ENCODE measurements around the gene S100A7A.

Gene S100A7A

DNA sequence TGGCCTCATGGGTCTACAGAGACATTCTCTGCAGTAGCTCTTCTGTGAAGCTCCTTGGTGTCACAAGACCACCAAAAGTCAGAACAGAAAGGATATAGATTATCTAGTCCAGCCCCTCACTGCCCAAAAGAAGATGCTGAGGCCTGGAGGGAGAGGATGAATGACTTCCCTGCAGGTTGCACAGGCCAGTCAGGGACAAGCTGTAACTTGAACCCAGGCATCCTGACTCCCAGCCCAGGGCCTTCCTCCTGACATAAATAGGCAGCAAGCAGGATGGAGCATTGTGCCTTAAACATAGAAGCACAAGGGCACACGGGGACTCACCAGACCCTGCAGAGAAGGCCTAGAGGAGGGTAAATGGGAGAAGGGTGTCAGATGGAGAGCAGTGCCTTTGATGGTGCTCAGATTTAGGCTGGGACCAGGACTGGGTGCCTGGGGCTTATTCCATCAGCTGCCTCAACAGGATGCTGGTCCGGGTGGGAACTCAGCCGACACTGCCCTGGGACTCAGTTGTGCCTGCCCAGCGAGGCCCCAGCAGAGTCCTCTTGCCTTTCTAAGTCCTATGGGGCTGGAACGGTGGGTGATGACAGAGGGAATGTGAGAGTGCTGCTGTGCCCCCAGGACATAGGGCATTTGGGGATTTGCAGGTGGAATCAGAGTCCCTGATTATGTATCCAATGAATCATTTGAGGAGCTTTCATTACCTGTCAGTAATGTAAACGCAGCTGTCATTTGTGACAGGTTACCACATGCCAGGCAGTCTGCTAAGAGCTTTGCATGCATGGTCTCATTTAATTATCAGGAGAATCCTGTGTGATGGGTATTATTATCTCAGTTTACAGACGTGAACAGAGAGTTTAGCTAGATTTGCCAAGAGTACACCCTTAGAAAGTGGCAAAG is 13.2 kb downstream of the S100A7A start:
- no peak overlapping the region for H3K9ac ChIP-seq (ENCODE audit: low read length)
- H3K4me3 ChIP-seq (ENCODE audit: low read depth in 1 of 2, low read length in 2 of 2) = no peak overlapping the region
- H3K4me1 ChIP-seq (ENCODE audit: insufficient read depth, low read length) = no peaks in the 10 kb centered on the region
- H3K9me3 ChIP-seq (ENCODE audit: low read length) = no peaks in the 10 kb centered on the region
- H3K27ac ChIP-seq (ENCODE audit: low read depth, low read length) = no peak overlapping the region
- no peaks in the 10 kb centered on the region for H3K27me3 ChIP-seq (ENCODE audit: control insufficient read depth in 1 of 2, insufficient read depth in 2 of 2, low read length in 2 of 2)
- H3K36me3 ChIP-seq (ENCODE audit: insufficient read depth, low read length) = no peaks in the 10 kb centered on the region

DNA sequence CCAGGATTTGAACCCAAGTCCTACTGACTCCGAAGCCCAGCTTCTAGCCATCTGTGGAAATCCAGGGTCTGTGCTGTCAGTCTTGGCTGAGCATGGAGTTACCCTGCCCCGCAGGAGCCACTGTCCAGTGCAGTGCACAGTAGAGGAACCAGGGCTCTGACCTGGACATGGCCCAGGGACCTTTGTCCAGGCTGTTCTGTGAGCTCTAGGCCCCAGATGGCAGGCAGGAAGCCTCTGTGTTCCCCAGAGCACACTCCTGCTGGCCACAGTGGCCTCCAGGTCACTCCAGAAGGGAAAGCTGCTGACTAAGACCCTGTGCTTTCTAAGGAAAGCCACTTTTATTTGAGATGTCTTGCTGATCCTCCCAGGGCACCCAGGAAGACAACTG is 13.8 kb downstream of the S100A7A start:
- Histone ChIP-seq H3K9me3 (ENCODE audit: low read length) (no peaks in the 10 kb centered on the region), H3K4me3 (ENCODE audit: low read depth in 1 of 2, low read length in 2 of 2) (no peak overlapping the region), H3K4me1 (ENCODE audit: insufficient read depth, low read length) (no peaks in the 10 kb centered on the region), H3K9ac (ENCODE audit: low read length) (no peak overlapping the region), H3K27ac (ENCODE audit: low read depth, low read length) (no peak overlapping the region), H3K27me3 (ENCODE audit: control insufficient read depth in 1 of 2, insufficient read depth in 2 of 2, low read length in 2 of 2) (no peaks in the 10 kb centered on the region), H3K36me3 (ENCODE audit: insufficient read depth, low read length) (no peaks in the 10 kb centered on the region)

GRCh38 chr1:153430561-153430960 is 14.2 kb downstream of the S100A7A start:
- no peaks in the 10 kb centered on the region for H3K9me3 ChIP-seq (ENCODE audit: low read length)
- H3K4me3 ChIP-seq (ENCODE audit: low read depth in 1 of 2, low read length in 2 of 2) = no peak overlapping the region
- no peak overlapping the region for H3K27ac ChIP-seq (ENCODE audit: low read depth, low read length)
- H3K9ac ChIP-seq (ENCODE audit: low read length) = no peak overlapping the region
- H3K27me3 ChIP-seq (ENCODE audit: control insufficient read depth in 1 of 2, insufficient read depth in 2 of 2, low read length in 2 of 2) = no peaks in the 10 kb centered on the region
- no peaks in the 10 kb centered on the region for H3K4me1 ChIP-seq (ENCODE audit: insufficient read depth, low read length)
- no peaks in the 10 kb centered on the region for H3K36me3 ChIP-seq (ENCODE audit: insufficient read depth, low read length)

- H3K9me3 ChIP-seq (ENCODE audit: low read length) = no peaks in the 10 kb centered on the region
- no peak overlapping the region for H3K4me3 ChIP-seq (ENCODE audit: low read depth in 1 of 2, low read length in 2 of 2)
- H3K4me1 ChIP-seq (ENCODE audit: insufficient read depth, low read length) = no peaks in the 10 kb centered on the region
- no peak overlapping the region for H3K9ac ChIP-seq (ENCODE audit: low read length)
- no peak overlapping the region for H3K27ac ChIP-seq (ENCODE audit: low read depth, low read length)
- H3K36me3 ChIP-seq (ENCODE audit: insufficient read depth, low read length) = no peaks in the 10 kb centered on the region
- H3K27me3 ChIP-seq (ENCODE audit: control insufficient read depth in 1 of 2, insufficient read depth in 2 of 2, low read length in 2 of 2) = no peaks in the 10 kb centered on the region
Measured at GRCh38 chr1:153431002-153431401, 14.7 kb downstream of the S100A7A start.

DNA sequence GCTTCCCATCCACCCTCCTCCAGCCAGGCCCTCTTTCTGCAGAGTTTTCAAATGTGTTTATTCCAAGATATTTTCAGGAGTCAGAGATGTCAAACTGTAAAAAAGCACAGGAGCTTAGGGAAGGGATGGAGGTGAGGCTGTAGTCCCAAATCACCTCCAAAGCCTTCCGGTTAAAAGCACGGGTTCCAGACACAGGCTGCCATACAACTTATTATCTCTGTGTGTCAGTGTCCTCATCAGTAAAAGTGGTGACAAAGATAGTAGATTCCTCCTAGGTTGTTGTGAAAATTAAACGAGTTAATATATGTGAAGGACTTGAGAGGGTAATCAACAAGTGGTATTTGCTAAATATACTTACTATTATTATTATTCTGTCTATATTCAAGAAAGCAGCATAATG is 15.1 kb downstream of the S100A7A start:
- H3K9me3 ChIP-seq (ENCODE audit: low read length) = no peaks in the 10 kb centered on the region
- no peaks in the 10 kb centered on the region for H3K36me3 ChIP-seq (ENCODE audit: insufficient read depth, low read length)
- no peaks in the 10 kb centered on the region for H3K4me1 ChIP-seq (ENCODE audit: insufficient read depth, low read length)
- H3K27ac ChIP-seq (ENCODE audit: low read depth, low read length) = no peak overlapping the region
- no peak overlapping the region for H3K9ac ChIP-seq (ENCODE audit: low read length)
- H3K4me3 ChIP-seq (ENCODE audit: low read depth in 1 of 2, low read length in 2 of 2) = no peak overlapping the region
- H3K27me3 ChIP-seq (ENCODE audit: control insufficient read depth in 1 of 2, insufficient read depth in 2 of 2, low read length in 2 of 2) = no peaks in the 10 kb centered on the region

- Histone ChIP-seq H3K27ac (ENCODE audit: low read depth, low read length) (no peak overlapping the region), H3K4me1 (ENCODE audit: insufficient read depth, low read length) (no peaks in the 10 kb centered on the region), H3K36me3 (ENCODE audit: insufficient read depth, low read length) (no peaks in the 10 kb centered on the region), H3K4me3 (ENCODE audit: low read depth in 1 of 2, low read length in 2 of 2) (no peak overlapping the region), H3K9ac (ENCODE audit: low read length) (no peak overlapping the region), H3K9me3 (ENCODE audit: low read length) (no peaks in the 10 kb centered on the region), H3K27me3 (ENCODE audit: control insufficient read depth in 1 of 2, insufficient read depth in 2 of 2, low read length in 2 of 2) (no peaks in the 10 kb centered on the region)
Measured at GRCh38 chr1:153431928-153432327, 15.6 kb downstream of the S100A7A start.

GRCh38 chr1:153432874-153433681 is 16.8 kb downstream of the S100A7A start:
- H3K36me3 ChIP-seq (ENCODE audit: insufficient read depth, low read length) = no peaks in the 10 kb centered on the region
- no peak overlapping the region for H3K4me3 ChIP-seq (ENCODE audit: low read depth in 1 of 2, low read length in 2 of 2)
- no peaks in the 10 kb centered on the region for H3K9me3 ChIP-seq (ENCODE audit: low read length)

DNA sequence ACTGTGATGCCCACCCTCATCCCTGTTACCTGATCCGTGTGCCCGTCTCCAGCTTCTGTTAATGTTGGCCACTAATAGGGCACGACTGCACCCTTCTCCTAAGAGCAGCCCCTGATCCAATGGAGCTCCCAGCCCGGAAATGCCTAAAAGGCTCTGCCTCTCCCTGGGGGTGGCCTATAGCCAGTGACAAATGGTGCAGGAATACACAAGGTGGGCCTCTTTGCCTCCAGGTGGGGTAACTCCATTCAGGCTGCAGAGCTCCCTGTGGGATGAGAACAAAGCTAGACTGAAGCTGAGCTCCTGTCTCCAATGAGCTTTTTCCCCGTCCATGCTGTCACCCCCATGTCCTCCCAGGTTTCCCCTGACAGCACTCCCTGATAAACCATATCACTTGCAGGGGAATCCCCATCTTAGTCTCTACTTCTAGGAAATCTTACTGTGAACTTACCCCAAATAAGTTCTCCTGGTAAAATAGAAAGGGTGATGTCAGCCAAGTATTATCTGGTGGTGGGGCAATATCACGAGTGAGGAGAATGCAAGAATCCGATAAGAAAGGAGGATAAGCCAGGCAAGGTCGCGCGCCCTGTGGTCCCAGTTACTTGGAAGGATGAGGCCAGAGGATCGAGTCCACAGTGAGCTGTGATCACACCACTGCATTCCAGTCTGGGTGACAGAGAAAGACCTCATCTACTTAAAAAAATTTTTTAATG is 18.6 kb downstream of the S100A7A start:
- no peaks in the 10 kb centered on the region for H3K9me3 ChIP-seq (ENCODE audit: low read length)
- no peak overlapping the region for H3K9ac ChIP-seq (ENCODE audit: low read length)
- H3K36me3 ChIP-seq (ENCODE audit: insufficient read depth, low read length) = no peaks in the 10 kb centered on the region
- H3K4me3 ChIP-seq (ENCODE audit: low read depth in 1 of 2, low read length in 2 of 2) = no peak overlapping the region
- no peaks in the 10 kb centered on the region for H3K27me3 ChIP-seq (ENCODE audit: control insufficient read depth in 1 of 2, insufficient read depth in 2 of 2, low read length in 2 of 2)
- no peaks in the 10 kb centered on the region for H3K4me1 ChIP-seq (ENCODE audit: insufficient read depth, low read length)
- H3K27ac ChIP-seq (ENCODE audit: low read depth, low read length) = no peak overlapping the region

More at GRCh38 chr1:153432874-153433681, 16.8 kb downstream of the S100A7A start:
- H3K27ac ChIP-seq (ENCODE audit: low read depth, low read length) = no peak overlapping the region
- H3K27me3 ChIP-seq (ENCODE audit: control insufficient read depth in 1 of 2, insufficient read depth in 2 of 2, low read length in 2 of 2) = no peaks in the 10 kb centered on the region
- no peak overlapping the region for H3K9ac ChIP-seq (ENCODE audit: low read length)
- H3K4me1 ChIP-seq (ENCODE audit: insufficient read depth, low read length) = no peaks in the 10 kb centered on the region

DNA sequence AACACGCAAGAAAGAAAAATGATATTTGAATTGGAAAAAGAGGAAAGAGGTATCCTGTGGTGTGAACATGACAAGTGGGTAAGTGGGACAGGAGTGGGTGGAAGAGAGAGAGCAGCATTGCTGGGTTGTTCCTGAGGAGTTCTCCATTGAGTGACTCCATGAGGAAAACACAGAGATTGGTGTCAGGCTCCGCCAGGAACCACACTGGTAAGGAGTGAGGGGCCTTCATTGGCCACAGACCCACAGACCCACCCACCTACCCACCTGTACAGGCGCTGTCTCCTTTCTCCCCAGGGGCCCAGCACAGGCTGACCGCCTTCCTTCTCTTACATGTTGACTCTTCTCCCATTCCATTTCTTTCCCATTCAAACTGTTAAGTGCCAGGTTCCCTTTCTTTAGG is 20.9 kb downstream of the S100A7A start:
- Histone ChIP-seq H3K4me1 (ENCODE audit: insufficient read depth, low read length) (no peaks in the 10 kb centered on the region), H3K9me3 (ENCODE audit: low read length) (no peaks in the 10 kb centered on the region), H3K27ac (ENCODE audit: low read depth, low read length) (no peak overlapping the region), H3K36me3 (ENCODE audit: insufficient read depth, low read length) (no peaks in the 10 kb centered on the region), H3K9ac (ENCODE audit: low read length) (no peak overlapping the region), H3K27me3 (ENCODE audit: control insufficient read depth in 1 of 2, insufficient read depth in 2 of 2, low read length in 2 of 2) (no peaks in the 10 kb centered on the region), H3K4me3 (ENCODE audit: low read depth in 1 of 2, low read length in 2 of 2) (no peak overlapping the region)

DNA sequence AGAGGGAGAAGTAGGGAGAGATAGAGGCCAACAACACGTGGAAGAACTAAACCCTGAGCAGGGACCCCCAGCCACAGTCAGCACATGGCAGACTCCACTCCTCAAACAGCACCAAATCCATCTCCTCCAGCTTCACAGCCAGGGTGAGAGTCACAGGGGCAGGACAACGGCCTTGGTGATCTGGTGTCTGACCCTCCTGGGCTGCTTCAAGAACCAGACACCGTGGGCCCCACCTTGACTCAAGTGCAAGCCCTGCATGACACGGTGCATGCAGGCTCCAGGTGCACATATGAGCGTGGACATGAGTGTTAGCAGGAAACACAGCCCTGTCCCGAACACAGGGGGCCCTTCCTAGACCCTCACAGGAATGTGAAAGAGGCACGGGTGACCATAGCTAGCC is 22.3 kb downstream of the S100A7A start:
- Histone ChIP-seq H3K4me1 (ENCODE audit: insufficient read depth, low read length) (no peaks in the 10 kb centered on the region), H3K4me3 (ENCODE audit: low read depth in 1 of 2, low read length in 2 of 2) (no peak overlapping the region), H3K27ac (ENCODE audit: low read depth, low read length) (no peak overlapping the region), H3K9ac (ENCODE audit: low read length) (no peak overlapping the region), H3K36me3 (ENCODE audit: insufficient read depth, low read length) (no peaks in the 10 kb centered on the region), H3K27me3 (ENCODE audit: control insufficient read depth in 1 of 2, insufficient read depth in 2 of 2, low read length in 2 of 2) (no peaks in the 10 kb centered on the region), H3K9me3 (ENCODE audit: low read length) (no peaks in the 10 kb centered on the region)

DNA sequence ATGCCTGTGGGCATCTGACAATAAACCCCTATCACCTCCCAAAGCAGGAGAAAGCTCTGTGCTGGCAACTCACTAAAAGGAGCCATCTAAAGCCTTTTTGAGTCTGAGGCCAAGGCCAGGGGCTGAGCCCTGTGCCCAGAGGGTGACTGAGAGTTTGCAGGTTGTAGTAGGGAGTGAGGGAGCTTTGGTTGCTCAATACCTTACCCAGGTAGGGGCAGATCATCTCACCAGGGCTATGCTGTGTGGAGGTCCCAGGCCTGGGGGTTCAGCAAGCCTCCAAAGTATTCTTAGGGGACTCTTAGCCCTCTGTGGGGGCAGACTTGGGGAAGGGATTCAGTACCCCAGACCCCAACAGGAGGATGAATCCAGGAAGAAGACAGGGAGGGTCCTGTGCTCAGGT is 23.0 kb downstream of the S100A7A start:
- H3K27me3 ChIP-seq (ENCODE audit: control insufficient read depth in 1 of 2, insufficient read depth in 2 of 2, low read length in 2 of 2) = no peaks in the 10 kb centered on the region
- no peak overlapping the region for H3K4me3 ChIP-seq (ENCODE audit: low read depth in 1 of 2, low read length in 2 of 2)
- no peak overlapping the region for H3K9ac ChIP-seq (ENCODE audit: low read length)
- no peaks in the 10 kb centered on the region for H3K4me1 ChIP-seq (ENCODE audit: insufficient read depth, low read length)
- no peaks in the 10 kb centered on the region for H3K9me3 ChIP-seq (ENCODE audit: low read length)
- H3K36me3 ChIP-seq (ENCODE audit: insufficient read depth, low read length) = no peaks in the 10 kb centered on the region
- H3K27ac ChIP-seq (ENCODE audit: low read depth, low read length) = no peak overlapping the region

Data from muscle layer of colon (tissue), 2 donors.